Activated T-helper 1 cell treated with anti-CD3 and anti-CD28 coated beads, Interleukin-12 subunit alpha, Interleukin-12 subunit beta, Interleukin-2, Interleukin-4 antibody, amounts not matched to agents 30 ng/mL and 10 ng/mL and 1 ng/mL, durations not matched to agents 14 hours and 24 hours and 36 hours (primary cell): Measurements from ENCODE around the gene FOXD3. TPM values are rescaled to one million over a fixed set of nuclear protein-coding genes. Genes with fewer than 3 reads are reported as not detected.
"Not testable (repeated sequence)": the region's sequence is repeated elsewhere in the genome, so short reads cannot be mapped to it uniquely, and the experiment has no call there.

Experiments
- DNase-seq: peaks from one replicate; pipeline ENCODE4 v3.0.0; 2021; ENCODE audit warnings: low spot score
- H3K27ac Mint-ChIP-seq: one replicate; pipeline ENCODE4 v1.8.0; 2021; ENCODE audit warnings: mild to moderate bottlenecking, mixed read lengths
- H3K27me3 Mint-ChIP-seq: one replicate; pipeline ENCODE4 v1.8.0; 2022; ENCODE audit warnings: mild to moderate bottlenecking, moderate library complexity, mixed read lengths; ENCODE audit not compliant: insufficient read depth
- H3K36me3 Mint-ChIP-seq: one replicate; pipeline ENCODE4 v1.8.0; 2021; ENCODE audit warnings: low read depth, mixed read lengths
- H3K4me1 Mint-ChIP-seq: one replicate; pipeline ENCODE4 v1.8.0; 2021; ENCODE audit warnings: low read depth, mixed read lengths
- H3K4me3 Mint-ChIP-seq: one replicate; pipeline ENCODE4 v1.8.0; 2021; ENCODE audit warnings: mild to moderate bottlenecking, moderate library complexity, mixed read lengths
- H3K9me3 Mint-ChIP-seq: one replicate; pipeline ENCODE4 v1.8.0; 2021; ENCODE audit warnings: mixed read lengths
- intact Hi-C: fragments of 100-400 bp; cut with micrococcal nuclease; formaldehyde crosslinking; loops from one replicate; pipeline ENCODE4 v1.15.1; 2024
- total RNA-seq: library from RNA; stranded (reverse); gene quantifications from 2 replicates; pipeline ENCODE4 v1.2.3, GENCODE V29; 2022

FOXD3 gene
- total RNA-seq, 1 donor from 2014 or later: not detected

DNA sequence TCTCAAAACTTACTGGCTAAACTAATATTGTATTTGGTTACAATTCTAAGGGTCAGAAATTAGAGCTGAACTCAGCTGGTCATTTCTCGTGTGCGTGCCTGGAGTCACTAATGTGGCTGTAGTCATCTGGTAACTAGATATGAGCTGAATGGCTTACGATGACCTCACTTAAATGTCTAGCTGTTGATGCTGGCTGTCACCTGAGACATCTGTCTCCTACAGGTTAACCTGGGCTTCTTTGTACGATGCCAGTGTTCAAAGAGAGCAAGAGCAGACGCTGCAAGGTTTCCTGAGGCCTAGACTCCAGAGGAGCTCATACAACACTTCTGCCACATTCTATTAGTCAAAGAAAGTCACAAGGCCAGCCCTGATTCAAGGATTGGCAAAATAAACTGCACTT is 28.0 kb downstream of the FOXD3 start:
- Mint-ChIP-seq H3K4me1 (no peaks in the 10 kb centered on the region), H3K27me3 (peaks cover 30% of the 10 kb centered on the region), H3K27ac (no peak overlapping the region), H3K4me3 (no peak overlapping the region), H3K9me3 (no peaks in the 10 kb centered on the region), H3K36me3 (no peaks in the 10 kb centered on the region)
- intact Hi-C loops: no loop called here
- DNase-seq: no peak

DNA sequence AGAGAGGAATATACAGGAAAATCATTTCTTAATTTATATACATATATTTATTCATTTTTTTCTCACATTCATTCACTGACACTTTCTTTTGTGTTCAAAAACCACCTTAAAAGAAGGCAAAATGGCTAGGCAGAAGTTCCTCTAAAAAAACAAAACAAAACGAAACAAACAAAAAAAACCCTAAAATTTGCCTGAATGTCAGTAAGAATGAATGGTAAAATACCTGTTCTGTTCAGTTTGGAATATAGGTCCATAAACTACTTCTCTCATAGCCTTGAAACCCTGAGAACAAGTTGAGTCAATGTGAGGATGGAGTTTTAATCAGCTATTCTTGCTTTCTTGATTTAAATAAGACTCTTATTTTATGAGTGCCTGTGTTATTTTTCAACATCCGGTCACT is 30.4 kb downstream of the FOXD3 start:
- DNase-seq: no peak
- H3K27ac Mint-ChIP-seq: no peak overlapping the region
- no peaks in the 10 kb centered on the region for H3K9me3 Mint-ChIP-seq
- H3K4me3 Mint-ChIP-seq: no peak overlapping the region
- intact Hi-C loops: no loop called here
- no peaks in the 10 kb centered on the region for H3K36me3 Mint-ChIP-seq
- no peaks in the 10 kb centered on the region for H3K4me1 Mint-ChIP-seq
- peaks cover 32% of the 10 kb centered on the region for H3K27me3 Mint-ChIP-seq

DNA sequence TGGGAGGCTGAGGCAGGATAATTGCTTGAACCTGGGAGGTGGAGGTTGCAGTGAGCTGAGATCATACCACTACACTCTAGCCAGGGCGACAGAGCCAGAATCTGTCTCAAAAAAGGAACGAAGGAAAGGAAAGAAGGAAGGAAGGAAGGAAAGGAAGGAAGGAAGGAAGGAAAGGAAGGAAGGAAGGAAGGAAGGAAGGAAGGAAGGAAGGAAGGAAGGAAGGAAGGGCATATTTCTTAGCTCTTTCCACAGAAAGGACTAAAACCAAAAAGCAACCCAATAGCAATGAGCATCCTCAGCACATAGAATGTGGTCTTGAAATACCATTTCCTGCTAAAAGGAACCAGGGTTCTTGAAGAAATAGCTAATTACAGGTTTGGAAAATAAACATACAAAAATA is 33.9 kb downstream of the FOXD3 start:
- DNase-seq, H3K36me3 Mint-ChIP-seq, intact Hi-C loops, H3K9me3 Mint-ChIP-seq, H3K27ac Mint-ChIP-seq, H3K4me3 Mint-ChIP-seq, H3K4me1 Mint-ChIP-seq: not testable (repeated sequence)
- H3K27me3 Mint-ChIP-seq: peaks cover 31% of the 10 kb centered on the region

DNA sequence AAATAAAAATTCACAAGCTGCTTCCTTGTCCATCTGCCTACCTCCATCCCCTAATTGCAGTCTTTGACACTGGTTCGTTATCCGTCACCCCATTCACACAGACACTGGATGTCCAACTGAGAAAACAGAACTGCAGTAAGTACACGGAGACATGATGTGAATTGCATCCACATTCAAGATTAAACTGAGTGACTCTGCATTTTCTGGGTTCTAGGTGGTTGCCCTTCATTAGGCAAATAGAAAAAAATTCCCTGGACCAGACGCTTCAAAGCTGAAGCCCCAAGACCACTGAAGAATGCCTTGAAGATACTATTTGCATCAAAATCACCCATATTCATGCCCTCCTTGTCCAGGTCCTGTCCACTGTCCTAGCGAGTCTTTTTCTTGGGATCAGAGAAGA is 37.2 kb downstream of the FOXD3 start:
- Mint-ChIP-seq H3K27ac (no peak overlapping the region), H3K4me3 (no peak overlapping the region), H3K9me3 (no peaks in the 10 kb centered on the region), H3K4me1 (no peaks in the 10 kb centered on the region), H3K36me3 (no peaks in the 10 kb centered on the region), H3K27me3 (peaks cover 17% of the 10 kb centered on the region)
- intact Hi-C loops: no loop called here
- DNase-seq: no peak

DNA sequence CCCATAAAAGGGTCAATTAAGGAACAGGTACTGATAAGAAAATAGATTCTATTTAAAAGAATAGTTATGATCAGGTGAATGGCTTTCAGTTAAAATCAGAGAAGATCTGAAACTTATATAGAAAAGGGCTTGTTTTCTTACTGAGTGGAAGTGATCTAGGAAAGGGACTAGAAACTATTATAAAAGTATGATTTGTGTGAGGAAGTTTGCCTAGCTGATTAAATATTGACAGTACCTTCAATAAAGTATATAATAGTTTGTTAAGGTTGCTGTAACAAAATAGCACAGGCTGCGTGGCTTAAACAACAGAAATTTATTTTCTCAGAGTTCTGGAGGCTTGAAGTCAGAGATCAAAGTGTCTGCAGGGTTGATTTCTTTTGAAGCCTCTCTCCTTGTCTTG is 39.7 kb downstream of the FOXD3 start:
- Mint-ChIP-seq H3K27ac (no peak overlapping the region), H3K27me3 (peaks cover 8% of the 10 kb centered on the region), H3K36me3 (no peaks in the 10 kb centered on the region), H3K9me3 (no peaks in the 10 kb centered on the region), H3K4me3 (no peak overlapping the region), H3K4me1 (peaks cover 10% of the 10 kb centered on the region)
- DNase-seq: no peak
- intact Hi-C loops: no loop called here

DNA sequence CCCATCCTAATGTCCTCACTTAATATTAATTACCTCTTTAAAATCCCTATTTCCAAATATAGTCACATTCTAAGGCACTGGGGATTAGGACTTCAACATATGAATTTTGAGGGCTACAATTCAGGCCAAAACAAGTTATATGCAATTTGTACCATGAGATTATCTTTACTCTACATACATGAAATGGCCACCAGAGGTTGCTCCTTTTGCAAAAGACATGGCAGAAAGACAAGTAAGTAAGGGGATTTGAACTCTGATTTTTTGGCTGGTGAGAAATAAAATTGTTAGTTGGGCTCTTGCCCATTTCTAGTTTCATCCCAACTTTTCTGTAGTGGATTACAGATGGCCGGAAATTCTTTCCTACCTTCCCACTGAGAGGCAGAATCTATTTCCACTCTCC is 40.2 kb downstream of the FOXD3 start:
- Mint-ChIP-seq H3K4me1 (peaks cover 10% of the 10 kb centered on the region), H3K27ac (no peak overlapping the region), H3K27me3 (peaks cover 8% of the 10 kb centered on the region), H3K9me3 (no peaks in the 10 kb centered on the region), H3K4me3 (no peak overlapping the region), H3K36me3 (no peaks in the 10 kb centered on the region)
- intact Hi-C loops: no loop called here
- DNase-seq: no peak

DNA sequence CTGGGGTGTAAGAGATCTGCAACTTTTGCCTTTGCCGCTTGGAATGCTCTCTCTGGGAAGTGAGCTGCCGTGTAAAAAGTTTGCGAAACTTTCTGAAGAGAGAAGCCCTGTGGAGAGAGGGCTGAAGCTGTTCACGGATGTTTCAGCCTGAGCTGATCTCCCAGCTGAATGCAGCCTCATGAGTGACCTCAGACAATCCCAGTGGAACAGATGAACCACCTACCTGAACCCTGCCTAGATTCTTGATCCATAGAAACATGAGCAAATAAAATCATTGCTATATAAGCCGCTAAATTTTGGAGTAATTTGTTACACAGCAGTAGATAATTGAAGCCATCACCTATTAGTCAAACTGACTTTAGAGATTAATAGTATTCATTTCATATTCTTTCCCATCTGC is 40.6 kb downstream of the FOXD3 start:
- no peaks in the 10 kb centered on the region for H3K9me3 Mint-ChIP-seq
- H3K4me3 Mint-ChIP-seq: no peak overlapping the region
- intact Hi-C loops: no loop called here
- no peak for DNase-seq
- H3K4me1 Mint-ChIP-seq: peaks cover 10% of the 10 kb centered on the region
- H3K27ac Mint-ChIP-seq: no peak overlapping the region
- peaks cover 8% of the 10 kb centered on the region for H3K27me3 Mint-ChIP-seq
- no peaks in the 10 kb centered on the region for H3K36me3 Mint-ChIP-seq

DNA sequence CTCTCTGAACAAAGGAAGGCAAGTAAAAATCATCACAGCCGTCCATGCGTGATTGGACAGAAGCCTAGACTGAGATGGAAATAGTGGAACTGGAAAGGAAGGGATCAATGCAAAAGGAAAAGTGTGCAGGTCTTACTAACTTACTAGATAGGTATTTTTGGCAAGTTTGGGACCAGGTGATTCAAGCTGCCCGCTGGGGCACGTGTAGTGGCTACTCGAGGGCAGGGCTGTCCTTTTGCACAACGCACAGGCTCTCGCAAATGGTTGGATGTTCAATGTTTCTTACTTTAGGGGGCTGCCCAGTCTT is 44.5 kb downstream of the FOXD3 start:
- peak overlapping the region; percentile 73 for H3K27ac Mint-ChIP-seq
- H3K9me3 Mint-ChIP-seq: no peaks in the 10 kb centered on the region
- intact Hi-C loops: loop anchor here (1.0 to 5.0 kb wide), 4 partner anchors 156 to 930 kb away; partner anchors contain the start of genes ATG4C, EFCAB7, ITGB3BP and PGM1
- H3K4me1 Mint-ChIP-seq: peaks cover 16% of the 10 kb centered on the region
- DNase-seq: no peak
- H3K27me3 Mint-ChIP-seq: peaks cover 5% of the 10 kb centered on the region
- H3K4me3 Mint-ChIP-seq: peak overlapping the region; percentile 81
- peaks cover 5% of the 10 kb centered on the region for H3K36me3 Mint-ChIP-seq

DNA sequence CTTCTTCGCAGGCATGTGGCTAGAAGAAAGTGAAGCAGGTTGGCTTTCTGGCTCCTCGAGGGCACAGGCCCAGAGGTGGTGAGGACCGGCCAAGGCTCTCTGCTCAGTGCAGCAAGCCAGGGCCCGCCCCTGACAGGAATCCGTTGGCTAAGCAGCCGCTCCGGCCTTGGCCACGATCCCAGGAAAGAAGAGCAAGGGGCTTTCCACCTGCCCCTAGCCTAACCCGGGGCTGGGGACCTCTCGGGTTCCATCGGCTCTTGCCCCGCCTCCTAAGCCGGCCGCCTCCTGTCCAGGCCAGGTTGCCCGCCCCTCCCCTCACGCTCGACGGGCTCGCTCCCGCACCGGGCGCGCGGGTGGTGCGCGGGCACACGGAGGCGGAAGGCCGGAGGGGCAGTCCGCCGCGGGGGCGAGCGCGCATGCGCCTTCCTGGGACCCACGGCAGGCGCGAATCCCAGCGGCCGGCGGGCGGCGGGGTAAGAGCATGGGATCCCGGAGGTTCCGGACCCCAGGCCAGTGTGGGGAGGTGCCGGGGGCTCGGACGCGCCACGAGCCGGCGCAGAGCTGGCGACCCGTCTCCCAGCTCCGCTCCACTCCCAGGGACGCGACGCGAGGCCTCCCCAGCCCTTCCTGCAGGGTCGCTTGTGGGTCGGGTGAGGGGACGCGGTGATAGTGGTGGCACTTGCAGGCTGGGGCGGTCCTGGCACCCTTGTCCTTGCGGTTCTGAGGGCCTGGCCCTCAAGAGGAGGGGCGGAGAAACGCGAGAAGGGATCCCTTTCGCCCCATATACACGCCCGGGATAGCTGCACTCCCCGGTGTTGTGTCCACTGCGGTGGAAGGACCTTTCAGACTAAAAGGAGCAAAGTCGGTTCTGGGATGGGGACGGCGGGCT is 45.1 kb downstream of the FOXD3 start, which contains the start of gene ALG6:
TSS of gene ALG6 (plus strand) at position 413 of the 889 bp plus-strand sequence. CDS start 3,351 bp downstream, outside the sequence.
- Mint-ChIP-seq H3K27me3 (peaks cover under 1% of the 10 kb centered on the region), H3K27ac (peak within 1 kb of the TSS; percentile 74), H3K4me3 (peak within 1 kb of the TSS; percentile 90), H3K9me3 (no peaks in the 10 kb centered on the region), H3K4me1 (peaks cover 16% of the 10 kb centered on the region), H3K36me3 (peaks cover 7% of the 10 kb centered on the region)
- DNase-seq: peak; percentile 93
- intact Hi-C loops: loop anchor here (1.0 to 5.0 kb wide), 4 partner anchors 156 to 930 kb away; partner anchors contain the start of genes ATG4C, EFCAB7, ITGB3BP and PGM1

DNA sequence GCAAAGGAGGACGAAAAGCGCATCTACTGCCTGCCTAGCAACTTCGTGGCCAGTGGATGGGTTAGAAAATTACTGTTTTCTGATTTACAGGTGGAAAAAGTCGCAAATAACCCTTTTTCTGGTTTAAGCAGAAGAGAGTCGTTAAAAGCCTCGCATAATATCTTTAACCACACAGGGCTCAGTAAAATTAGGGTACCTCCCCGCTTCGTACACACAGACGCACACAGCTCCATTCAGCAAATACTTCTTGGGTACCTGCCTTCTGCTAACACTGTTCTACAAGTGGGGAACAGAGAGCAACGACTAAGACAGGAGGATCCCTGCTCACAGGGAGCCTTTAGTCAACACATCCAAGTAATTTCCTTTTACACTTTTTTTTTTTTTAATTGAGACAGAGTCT is 45.8 kb downstream of the FOXD3 start:
- peaks cover 16% of the 10 kb centered on the region for H3K4me1 Mint-ChIP-seq
- H3K27me3 Mint-ChIP-seq: no peaks in the 10 kb centered on the region
- intact Hi-C loops: loop anchor here (5.0 kb wide), 1 partner anchor 931 kb away; the partner anchor contains the start of gene USP1
- H3K36me3 Mint-ChIP-seq: peaks cover 7% of the 10 kb centered on the region
- H3K27ac Mint-ChIP-seq: peak overlapping the region; percentile 74
- no peak for DNase-seq
- peak overlapping the region; percentile 90 for H3K4me3 Mint-ChIP-seq
- no peaks in the 10 kb centered on the region for H3K9me3 Mint-ChIP-seq

Other genes starting within 250 kb of the FOXD3 start
- gene ALG6, start 45.1 kb downstream of the FOXD3 start, total RNA-seq: 25.8 and 26.9 TPM in 2 replicates
- 44.1 and 49.8 TPM in 2 replicates for gene ITGB3BP, start 200.7 kb downstream of the FOXD3 start, total RNA-seq
- gene EFCAB7, start 201.0 kb downstream of the FOXD3 start, total RNA-seq: 6.4 and 6.7 TPM in 2 replicates